Heart left ventricle (tissue), 13 donors: Measurements from ENCODE around the gene BLOC1S4.

Experiments used
- POLR2A ChIP-seq, 2 donors: fragments of 450-650 bp; IDR thresholded peaks; one replicate each; pipeline ENCODE4 v1.6.1; 2017; ENCODE audit warnings: antibody characterized with exemption in 2 of 2, mild to moderate bottlenecking in 2 of 2, moderate library complexity in 2 of 2
- TF ChIP-seq, protein P1 (sequence below), 12 donors: fragments of 200-600 bp; sonication (generic) in 4 of 12; IDR thresholded peaks; one replicate each; pipeline versions ENCODE4 v1.5.0 to v1.8.0; 2018 to 2022; ENCODE audit warnings: antibody characterized with exemption in 12 of 12, mild to moderate bottlenecking in 5 of 12
- donor health status: ischemic (EF 13 %, LVEDD 7.1; RV severe dilation, severe dysfunction).
- donor health status: DM: no; HTN: yes; CAD: no.
- donor health status: DM: no; HTN: no; CAD: no.
- donor health status: ischemic (EF 25% LVEDD 6.9; RV normal size, moderate dysfunction).
- donor health status: ischemic (EF 25% LVEDD 5.7; RV mildly dilated, moderate dysfunction).
- donor health status: ischemic (EF 35%, LVEDD 5.7; RV mildly dilated, moderate dysfunction).
- donor health status: nonischemic (EF 11% LVEDD 7.7; RV severe dilation, severe dysfunction).
- donor health status: DM: yes; HTN: yes; CAD: no.
- donor health status: PGD.
- donor health status: ischemic (EF 29% LVEDD 5.4; RV normal size, mild dysfunction).
- donor health status: nonischemic (EF 23%, LVEDD 6.1; RV moderate dilation, normal function).

- TF ChIP-seq, protein P1, sequence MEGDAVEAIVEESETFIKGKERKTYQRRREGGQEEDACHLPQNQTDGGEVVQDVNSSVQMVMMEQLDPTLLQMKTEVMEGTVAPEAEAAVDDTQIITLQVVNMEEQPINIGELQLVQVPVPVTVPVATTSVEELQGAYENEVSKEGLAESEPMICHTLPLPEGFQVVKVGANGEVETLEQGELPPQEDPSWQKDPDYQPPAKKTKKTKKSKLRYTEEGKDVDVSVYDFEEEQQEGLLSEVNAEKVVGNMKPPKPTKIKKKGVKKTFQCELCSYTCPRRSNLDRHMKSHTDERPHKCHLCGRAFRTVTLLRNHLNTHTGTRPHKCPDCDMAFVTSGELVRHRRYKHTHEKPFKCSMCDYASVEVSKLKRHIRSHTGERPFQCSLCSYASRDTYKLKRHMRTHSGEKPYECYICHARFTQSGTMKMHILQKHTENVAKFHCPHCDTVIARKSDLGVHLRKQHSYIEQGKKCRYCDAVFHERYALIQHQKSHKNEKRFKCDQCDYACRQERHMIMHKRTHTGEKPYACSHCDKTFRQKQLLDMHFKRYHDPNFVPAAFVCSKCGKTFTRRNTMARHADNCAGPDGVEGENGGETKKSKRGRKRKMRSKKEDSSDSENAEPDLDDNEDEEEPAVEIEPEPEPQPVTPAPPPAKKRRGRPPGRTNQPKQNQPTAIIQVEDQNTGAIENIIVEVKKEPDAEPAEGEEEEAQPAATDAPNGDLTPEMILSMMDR (IDR thresholded peaks at IDR 0.05): no peak
- no peak for TF ChIP-seq POLR2A (IDR thresholded peaks at IDR 0.05)
Observed at GRCh38 chr4:6763330-6763851, 47.4 kb downstream of the BLOC1S4 start.
